H9 (cell line): ENCODE measurements around the gene AMPH. TPM values are rescaled to one million over a fixed set of nuclear protein-coding genes. Genes with fewer than 3 reads are reported as not detected.

Experiments
- DNase-seq: peaks from one replicate; pipeline ENCODE4 v3.0.0-alpha.2; 2017
- H2AFZ ChIP-seq: one replicate; pipeline ENCODE4 v1.6.1; 2013; ENCODE audit warnings: mild to moderate bottlenecking, low read length, control low read depth, moderate library complexity
- H2AK5ac ChIP-seq: 2 replicates; pipeline ENCODE4 v1.6.1; 2013; ENCODE audit warnings: low read length, control low read depth, mixed read lengths; ENCODE audit not compliant: insufficient read length
- H2BK120ac ChIP-seq: one replicate; pipeline ENCODE4 v1.6.1; 2013; ENCODE audit warnings: low read depth, mild to moderate bottlenecking, low read length, control low read depth, inconsistent platforms; ENCODE audit not compliant: poor library complexity, severe bottlenecking
- H2BK12ac ChIP-seq: 2 replicates; pipeline ENCODE4 v1.6.1; 2013; ENCODE audit warnings: low read length, control low read depth, mixed read lengths, low read depth; ENCODE audit not compliant: insufficient read length
- H2BK15ac ChIP-seq: 2 replicates; pipeline ENCODE4 v1.6.1; 2013; ENCODE audit warnings: low read depth, low read length, control low read depth
- H2BK20ac ChIP-seq: one replicate; pipeline ENCODE4 v1.6.1; 2013; ENCODE audit warnings: low read depth, mild to moderate bottlenecking, low read length, control low read depth, inconsistent platforms; ENCODE audit not compliant: poor library complexity, severe bottlenecking
- H2BK5ac ChIP-seq: 2 replicates; pipeline ENCODE4 v1.6.1; 2013; ENCODE audit warnings: low read length, control low read depth, mixed read lengths; ENCODE audit not compliant: insufficient read length
- H3K14ac ChIP-seq: 2 replicates; pipeline ENCODE4 v1.6.1; 2013; ENCODE audit warnings: low read length, control low read depth; ENCODE audit not compliant: insufficient read depth
- H3K18ac ChIP-seq: 2 replicates; pipeline ENCODE4 v1.6.1; 2013; ENCODE audit warnings: low read depth, mild to moderate bottlenecking, mixed read lengths, low read length, control low read depth; ENCODE audit not compliant: insufficient read length
- H3K23ac ChIP-seq: 2 replicates; pipeline ENCODE4 v1.6.1; 2013; ENCODE audit warnings: low read length, control low read depth, mixed read lengths, low read depth; ENCODE audit not compliant: insufficient read length
- H3K23me2 ChIP-seq: 2 replicates; pipeline ENCODE4 v1.6.1; 2013; ENCODE audit warnings: low read depth, mild to moderate bottlenecking, mixed read lengths, low read length, control low read depth; ENCODE audit not compliant: insufficient read length, poor library complexity, severe bottlenecking
- H3K27ac ChIP-seq: 2 replicates; pipeline ENCODE4 v1.5.1; 2013; ENCODE audit warnings: low read length, control low read depth, mixed read lengths, low read depth; ENCODE audit not compliant: insufficient read length
- H3K27me3 ChIP-seq: 2 replicates; pipeline ENCODE4 v1.6.1; 2013; ENCODE audit warnings: low read length, control low read depth, inconsistent platforms; ENCODE audit not compliant: insufficient read depth
- H3K4ac ChIP-seq: 2 replicates; pipeline ENCODE4 v1.6.1; 2013; ENCODE audit warnings: low read depth, mild to moderate bottlenecking, control low read depth, inconsistent platforms, low read length, moderate library complexity
- H3K4me1 ChIP-seq: 2 replicates; pipeline ENCODE4 v1.6.1; 2013; ENCODE audit warnings: low read length, control low read depth, inconsistent platforms; ENCODE audit not compliant: insufficient read depth
- H3K4me2 ChIP-seq: 2 replicates; pipeline ENCODE4 v1.6.1; 2013; ENCODE audit warnings: low read length, control low read depth, mixed read lengths; ENCODE audit not compliant: insufficient read length, insufficient read depth
- H3K56ac ChIP-seq: 2 replicates; pipeline ENCODE4 v1.6.1; 2013; ENCODE audit warnings: low read depth, mild to moderate bottlenecking, mixed read lengths, low read length, control low read depth; ENCODE audit not compliant: insufficient read length
- H3K79me1 ChIP-seq: 2 replicates; pipeline ENCODE4 v1.6.1; 2013; ENCODE audit warnings: low read depth, mild to moderate bottlenecking, moderate library complexity, low read length, control low read depth, inconsistent platforms; ENCODE audit not compliant: insufficient read depth, poor library complexity, severe bottlenecking
- H3K79me2 ChIP-seq: 2 replicates; pipeline ENCODE4 v1.6.1; 2013; ENCODE audit warnings: low read length, control low read depth, inconsistent platforms; ENCODE audit not compliant: insufficient read depth
- H3K9ac ChIP-seq: 2 replicates; pipeline ENCODE4 v1.6.1; 2013; ENCODE audit warnings: low read length, control low read depth, mixed read lengths; ENCODE audit not compliant: insufficient read length; ENCODE audit errors: extremely low read depth
- H3K9me3 ChIP-seq: one replicate; pipeline ENCODE4 v1.6.1; 2013; ENCODE audit warnings: low read depth, low read length, inconsistent platforms; ENCODE audit not compliant: control insufficient read depth
- H3T11ph ChIP-seq: one replicate; pipeline ENCODE4 v1.6.1; 2013; ENCODE audit warnings: mild to moderate bottlenecking, low read length, control low read depth, inconsistent platforms
- H4K20me1 ChIP-seq: one replicate; pipeline ENCODE4 v1.6.1; 2013; ENCODE audit not compliant: control insufficient read depth, insufficient read length, insufficient read depth
- H4K5ac ChIP-seq: 2 replicates; pipeline ENCODE4 v1.6.1; 2013; ENCODE audit warnings: low read depth, mild to moderate bottlenecking, mixed read lengths, low read length, control low read depth; ENCODE audit not compliant: insufficient read length
- H4K8ac ChIP-seq: replicated peaks from 2 replicates; pipeline ENCODE4 v1.6.1; 2013; ENCODE audit warnings: low read length, control low read depth, mixed read lengths, low read depth; ENCODE audit not compliant: insufficient read length
- H4K91ac ChIP-seq: 2 replicates; pipeline ENCODE4 v1.6.1; 2013; ENCODE audit warnings: low read depth, mild to moderate bottlenecking, moderate library complexity, mixed read lengths, low read length, control low read depth; ENCODE audit not compliant: insufficient read length
- H3K27ac Mint-ChIP-seq, 3 experiments: 2 replicates in 2 of 3; 3 replicates in 1 of 3; pipeline ENCODE4 v1.8.0; 2020 to 2021; ENCODE audit warnings: mixed read lengths in 3 of 3, mild to moderate bottlenecking in 1 of 3, moderate library complexity in 1 of 3
- H3K27me3 Mint-ChIP-seq: 2 replicates; pipeline ENCODE4 v1.8.0; 2021; ENCODE audit warnings: low read depth, mild to moderate bottlenecking, moderate library complexity, mixed read lengths
- H3K36me3 Mint-ChIP-seq, 3 experiments: 2 replicates in 2 of 3; 3 replicates in 1 of 3; pipeline ENCODE4 v1.8.0; 2020 to 2021; ENCODE audit warnings: low read depth in 3 of 3, mixed read lengths in 3 of 3; ENCODE audit not compliant: insufficient read depth in 1 of 3
- H3K4me1 Mint-ChIP-seq, 2 experiments: 2 replicates each; pipeline ENCODE4 v1.8.0; 2020; ENCODE audit warnings: mixed read lengths in 2 of 2
- H3K4me3 Mint-ChIP-seq, 2 experiments: 2 replicates in 1 of 2; 3 replicates in 1 of 2; pipeline ENCODE4 v1.8.0; 2020 to 2021; ENCODE audit warnings: mild to moderate bottlenecking in 2 of 2, mixed read lengths in 2 of 2, moderate library complexity in 1 of 2
- H3K9me3 Mint-ChIP-seq, 2 experiments: 2 replicates in 1 of 2; 3 replicates in 1 of 2; pipeline ENCODE4 v1.8.0; 2020; ENCODE audit warnings: mild to moderate bottlenecking in 2 of 2, mixed read lengths in 2 of 2, moderate library complexity in 1 of 2
- CTCF ChIP-seq: fragments of 200-600 bp; sonication (generic); conservative IDR thresholded peaks from 3 replicates; pipeline ENCODE4 v1.8.0; 2021; ENCODE audit warnings: antibody characterized with exemption, mild to moderate bottlenecking
- WGBS: extraction: QIAGEN DNeasy Blood & Tissue Kit; methylation state at CpG from one replicate; pipeline ENCODE4 v1.1.7; 2013; ENCODE audit warnings: missing lambda C conversion rate, low lambda C conversion rate, mixed read lengths; ENCODE audit not compliant: insufficient read length; ENCODE audit errors: extremely low coverage; 5-methylcytosine and 5-hydroxymethylcytosine counted together
- total RNA-seq: library from RNA; stranded (reverse); gene quantifications from 2 replicates; pipeline ENCODE4 v1.2.1, GENCODE V29; 2021

AMPH gene
- total RNA-seq, 1 experiment from 2014 or later: 4.8 TPM

- Mint-ChIP-seq H3K4me3 (no peak overlapping the region), H3K27me3 (no peaks in the 10 kb centered on the region; the same call in 1 of the 2 replicates), H3K27ac (no peak overlapping the region; a peak in 1 of 7 replicates), H3K4me1 (peaks cover 5 to 8% of the 10 kb centered on the region in 2 experiments; a peak in 3 of 4 replicates), H3K9me3 (no peaks in the 10 kb centered on the region; a peak in 1 of 5 replicates), H3K36me3 (no peaks in the 10 kb centered on the region)
- Histone ChIP-seq H2BK20ac (no peak overlapping the region), H4K5ac (no peak overlapping the region), H2BK120ac (no peak overlapping the region), H2BK15ac (no peak overlapping the region), H3K79me2 (no peaks in the 10 kb centered on the region), H3T11ph (no peak overlapping the region), H3K9me3 (no peaks in the 10 kb centered on the region), H3K23ac (no peak overlapping the region), H2BK5ac (no peak overlapping the region), H3K14ac (no peak overlapping the region), H3K18ac (no peak overlapping the region), H4K20me1 (no peaks in the 10 kb centered on the region), H3K56ac (no peak overlapping the region), H3K4me2 (no peak overlapping the region), H3K4me1 (no peaks in the 10 kb centered on the region), H2AK5ac (no peak overlapping the region), H3K27me3 (no peaks in the 10 kb centered on the region), H4K91ac (no peak overlapping the region), H3K79me1 (no peaks in the 10 kb centered on the region), H3K23me2 (no peaks in the 10 kb centered on the region), H3K27ac (no peak overlapping the region), H3K9ac (no peak overlapping the region), H3K4ac (no peak overlapping the region), H2AFZ (no peak overlapping the region), H4K8ac (no peak overlapping the region), H2BK12ac (no peak overlapping the region)
- no peak for TF ChIP-seq CTCF
- no CpG with 5 or more reads among the region's 2 CpGs for WGBS
- DNase-seq: no peak
These were observed 221.1 kb downstream of the AMPH start for GRCh38 chr7:38410056-38410455.
